Neuronal stem cell (in vitro differentiated cells): ENCODE measurements around the gene AMBRA1.

Source experiments
- DNase-seq: peaks from one replicate; pipeline ENCODE4 v3.0.0-alpha.2; 2013; ENCODE audit warnings: low spot score
- H2AFZ ChIP-seq: one replicate; pipeline ENCODE4 v1.6.1; 2013; ENCODE audit warnings: mild to moderate bottlenecking, low read length, inconsistent platforms
- H2AK5ac ChIP-seq: 2 replicates; pipeline ENCODE4 v1.6.1; 2013; ENCODE audit warnings: low read depth, mild to moderate bottlenecking, inconsistent platforms, low read length, moderate library complexity, mixed read lengths
- H2BK120ac ChIP-seq: 2 replicates; pipeline ENCODE4 v1.6.1; 2013; ENCODE audit warnings: low read depth, mild to moderate bottlenecking, inconsistent platforms, low read length, moderate library complexity, mixed read lengths
- H2BK12ac ChIP-seq: one replicate; pipeline ENCODE4 v1.6.1; 2013; ENCODE audit warnings: low read length, inconsistent platforms
- H2BK15ac ChIP-seq: 2 replicates; pipeline ENCODE4 v1.6.1; 2013; ENCODE audit warnings: mild to moderate bottlenecking, low read length, inconsistent platforms, mixed read lengths
- H2BK5ac ChIP-seq: one replicate; pipeline ENCODE4 v1.6.1; 2013; ENCODE audit warnings: inconsistent platforms, mild to moderate bottlenecking, low read length, moderate library complexity
- H3K14ac ChIP-seq: one replicate; pipeline ENCODE4 v1.6.1; 2013; ENCODE audit warnings: low read length, inconsistent platforms
- H3K18ac ChIP-seq: 2 replicates; pipeline ENCODE4 v1.6.1; 2013; ENCODE audit warnings: low read length, inconsistent platforms
- H3K23ac ChIP-seq: 2 replicates; pipeline ENCODE4 v1.6.1; 2013; ENCODE audit warnings: low read depth, mild to moderate bottlenecking, mixed read lengths, low read length, inconsistent platforms; ENCODE audit not compliant: poor library complexity
- H3K27ac ChIP-seq: replicated peaks from 3 replicates; pipeline ENCODE4 v1.5.1; 2013; ENCODE audit warnings: low read length, inconsistent platforms
- H3K27me3 ChIP-seq, 3 experiments: 2 replicates each; pipeline ENCODE4 v1.6.1; 2013; ENCODE audit warnings: low read length in 3 of 3, mild to moderate bottlenecking in 2 of 3, inconsistent platforms in 1 of 3, low read depth in 1 of 3, mixed read lengths in 1 of 3, moderate library complexity in 1 of 3; ENCODE audit not compliant: control insufficient read depth in 3 of 3, insufficient read depth in 3 of 3
- H3K36me3 ChIP-seq, 2 donors: replicated peaks in 1 of 2; 2 replicates each; pipeline ENCODE4 v1.6.1; 2013; ENCODE audit warnings: low read length in 2 of 2; ENCODE audit not compliant: control insufficient read depth in 2 of 2, insufficient read depth in 2 of 2
- H3K4ac ChIP-seq: 2 replicates; pipeline ENCODE4 v1.6.1; 2013; ENCODE audit warnings: inconsistent platforms, mild to moderate bottlenecking, low read length, moderate library complexity
- H3K4me1 ChIP-seq, 2 donors: 1 replicate in 1 of 2; 2 replicates in 1 of 2; pipeline ENCODE4 v1.6.1; 2013; ENCODE audit warnings: low read length in 2 of 2, low read depth in 1 of 2; ENCODE audit not compliant: control insufficient read depth in 2 of 2, insufficient read depth in 1 of 2
- H3K4me2 ChIP-seq: one replicate; pipeline ENCODE4 v1.6.1; 2013; ENCODE audit warnings: mild to moderate bottlenecking, low read length, inconsistent platforms; ENCODE audit not compliant: insufficient read depth, poor library complexity, severe bottlenecking
- H3K4me3 ChIP-seq, 2 donors: 2 replicates each; pipeline ENCODE4 v1.5.1; 2013; ENCODE audit warnings: low read length in 2 of 2, mild to moderate bottlenecking in 2 of 2, inconsistent platforms in 1 of 2, moderate library complexity in 1 of 2
- H3K79me1 ChIP-seq: one replicate; pipeline ENCODE4 v1.6.1; 2013; ENCODE audit warnings: low read depth, mild to moderate bottlenecking, inconsistent platforms, low read length, moderate library complexity
- H3K9ac ChIP-seq: one replicate; pipeline ENCODE4 v1.6.1; 2013; ENCODE audit warnings: mild to moderate bottlenecking, low read depth, low read length, inconsistent platforms; ENCODE audit not compliant: poor library complexity
- H3K9me3 ChIP-seq, 2 donors: replicated peaks in 1 of 2; 2 replicates each; pipeline versions ENCODE3 to v1.6.1; 2013; ENCODE audit warnings: low read length in 2 of 2, mild to moderate bottlenecking in 2 of 2, inconsistent platforms in 1 of 2, low read depth in 1 of 2, mixed read lengths in 1 of 2, moderate library complexity in 1 of 2; ENCODE audit not compliant: control insufficient read depth in 2 of 2, insufficient read depth in 1 of 2
- H4K8ac ChIP-seq: one replicate; pipeline ENCODE4 v1.6.1; 2013; ENCODE audit warnings: low read depth, mild to moderate bottlenecking, inconsistent platforms, low read length, moderate library complexity
- H4K91ac ChIP-seq: one replicate; pipeline ENCODE4 v1.6.1; 2013; ENCODE audit warnings: low read length, low read depth, mild to moderate bottlenecking, inconsistent platforms; ENCODE audit not compliant: poor library complexity
- WGBS, 2 donors: extraction: QIAGEN DNeasy Blood & Tissue Kit; methylation state at CpG; one replicate each; pipeline ENCODE4 v1.1.7; 2013; ENCODE audit warnings: missing lambda C conversion rate in 2 of 2, mixed read lengths in 1 of 2; ENCODE audit not compliant: insufficient read length in 2 of 2, insufficient replicate concordance in 1 of 2; ENCODE audit errors: extremely low coverage in 2 of 2; 5-methylcytosine and 5-hydroxymethylcytosine counted together

Gene AMBRA1

DNA sequence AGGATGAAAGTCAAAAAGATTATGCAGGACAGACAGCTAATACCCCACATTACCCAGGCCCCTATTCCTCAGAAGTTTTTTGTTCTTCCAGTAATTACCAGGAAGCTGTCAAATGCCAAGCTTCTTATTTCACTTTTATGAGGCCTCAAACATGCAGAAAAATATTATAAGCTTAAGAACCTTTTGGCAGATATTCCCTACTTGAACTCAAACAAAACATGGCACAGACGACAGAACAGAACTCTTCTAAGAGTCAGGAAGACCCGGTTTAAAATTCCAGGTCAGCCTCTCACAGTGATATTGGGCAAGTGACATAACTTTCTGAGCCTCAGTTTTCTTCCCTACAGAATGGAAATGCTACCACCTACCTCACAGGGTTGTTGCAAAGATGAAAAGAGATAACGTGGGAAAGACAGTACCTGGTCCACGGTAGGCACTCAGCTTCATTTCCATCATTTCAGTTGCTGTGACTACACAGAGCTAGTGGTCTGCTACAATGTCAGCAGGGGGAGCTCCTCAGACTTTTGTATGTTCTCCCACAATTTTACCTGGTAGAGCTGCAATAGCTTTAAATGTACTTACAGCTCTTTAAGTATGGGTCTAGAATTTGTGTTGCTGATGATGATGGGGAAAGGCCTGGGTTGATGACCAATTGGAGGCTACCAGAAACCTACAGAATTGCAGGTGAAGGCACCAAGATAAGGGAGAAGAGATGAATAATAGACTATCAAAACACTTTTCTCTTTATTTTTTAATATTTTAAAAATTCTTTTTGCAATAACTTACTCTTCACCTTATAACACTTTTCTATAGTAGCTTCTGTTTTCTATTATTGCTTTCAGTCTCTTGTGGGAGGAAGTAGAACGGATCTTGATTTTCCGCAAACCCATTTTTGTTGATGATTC, 103.9 kb downstream of the AMBRA1 start:
- H2AFZ ChIP-seq = no peak overlapping the region
- no peak overlapping the region for H3K4me3 ChIP-seq
- WGBS, 2 donors = no CpG with 5 or more reads among the region's 6 CpGs
- H3K36me3 ChIP-seq = peaks cover 3 to 50% of the 10 kb centered on the region in 2 donors
- no peak overlapping the region for H3K9ac ChIP-seq
- no peak overlapping the region for H2BK120ac ChIP-seq
- H4K91ac ChIP-seq = no peak overlapping the region
- H3K23ac ChIP-seq = no peak overlapping the region
- peaks cover 0 to 3% of the 10 kb centered on the region in 2 donors for H3K4me1 ChIP-seq
- H2BK5ac ChIP-seq = no peak overlapping the region
- no peak overlapping the region for H2BK15ac ChIP-seq
- H3K27ac ChIP-seq = no peak overlapping the region
- no peak overlapping the region for H3K14ac ChIP-seq
- H2BK12ac ChIP-seq = no peak overlapping the region
- no peak overlapping the region for H3K4ac ChIP-seq
- DNase-seq = no peak
- no peaks in the 10 kb centered on the region for H3K79me1 ChIP-seq
- no peak overlapping the region for H3K4me2 ChIP-seq
- no peak overlapping the region for H3K18ac ChIP-seq
- H3K27me3 ChIP-seq = no peaks in the 10 kb centered on the region
- H4K8ac ChIP-seq = no peak overlapping the region
- H3K9me3 ChIP-seq = no peaks in the 10 kb centered on the region
- H2AK5ac ChIP-seq = no peak overlapping the region

DNA sequence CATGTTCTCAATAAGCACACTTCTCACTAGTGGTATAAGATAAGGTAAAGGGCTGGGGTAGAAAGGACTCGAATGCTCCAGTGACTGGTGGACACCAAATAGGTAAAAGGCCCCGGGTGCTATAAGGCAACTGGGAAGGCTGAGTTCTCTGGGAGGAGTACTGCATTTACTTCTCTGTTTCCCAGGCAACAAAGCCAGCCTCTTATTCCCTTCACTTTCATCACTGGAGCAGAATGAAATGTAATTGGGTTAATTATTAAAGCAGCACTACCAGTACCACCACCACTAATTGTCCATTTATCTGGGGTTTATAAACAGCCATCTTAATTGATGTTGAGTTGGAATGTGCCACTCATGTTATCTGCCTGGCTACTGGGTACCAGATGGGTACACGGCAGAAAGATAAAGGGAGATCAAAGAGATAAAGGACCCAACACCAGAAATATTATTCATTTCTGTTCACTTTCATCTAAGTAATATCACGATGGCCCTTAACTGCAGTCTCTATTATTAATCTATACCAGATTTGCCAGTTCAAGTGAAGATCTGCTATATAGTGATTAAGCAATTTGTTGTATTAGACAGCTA, 107.9 kb downstream of the AMBRA1 start:
- H2AFZ ChIP-seq = no peak overlapping the region
- H3K18ac ChIP-seq = no peak overlapping the region
- no peak overlapping the region for H3K4ac ChIP-seq
- no peak overlapping the region for H3K27ac ChIP-seq
- no peak overlapping the region for H3K23ac ChIP-seq
- no peak overlapping the region for H3K4me2 ChIP-seq
- H3K9me3 ChIP-seq = no peaks in the 10 kb centered on the region
- no peak overlapping the region for H2BK15ac ChIP-seq
- no peak overlapping the region for H2AK5ac ChIP-seq
- no peak overlapping the region for H2BK5ac ChIP-seq
- no peak overlapping the region for H4K91ac ChIP-seq
- H3K27me3 ChIP-seq = no peaks in the 10 kb centered on the region
- H2BK12ac ChIP-seq = no peak overlapping the region
- no peak overlapping the region for H3K14ac ChIP-seq
- H3K4me1 ChIP-seq = no peaks in the 10 kb centered on the region
- H3K36me3 ChIP-seq = peaks cover 0 to 28% of the 10 kb centered on the region in 2 donors
- H2BK120ac ChIP-seq = no peak overlapping the region
- DNase-seq = no peak
- no peak overlapping the region for H3K4me3 ChIP-seq
- no peaks in the 10 kb centered on the region for H3K79me1 ChIP-seq
- no CpG with 5 or more reads among the region's 4 CpGs for WGBS, 2 donors
- no peak overlapping the region for H3K9ac ChIP-seq
- H4K8ac ChIP-seq = no peak overlapping the region

DNA sequence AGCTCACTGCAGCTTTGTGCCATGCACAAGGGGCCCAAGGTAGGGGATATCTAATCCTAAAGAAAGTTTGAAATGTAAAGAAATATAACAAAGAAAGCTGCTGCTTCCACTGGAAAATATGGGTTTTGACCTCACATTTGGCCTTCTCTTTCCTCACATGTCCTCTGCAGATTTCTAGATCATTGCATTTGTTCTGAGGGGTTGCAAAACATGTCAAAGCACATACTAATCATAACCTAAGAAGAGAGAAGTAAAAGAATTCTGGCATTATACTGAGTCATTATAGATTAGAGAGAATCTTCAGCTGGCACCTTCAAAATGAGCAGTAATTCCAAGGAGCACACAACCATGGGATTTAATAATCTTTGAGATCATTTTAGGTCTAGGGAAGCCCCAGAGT, 109.7 kb downstream of the AMBRA1 start:
- no peak overlapping the region for H3K14ac ChIP-seq
- H2BK120ac ChIP-seq = no peak overlapping the region
- H3K23ac ChIP-seq = no peak overlapping the region
- H2BK12ac ChIP-seq = no peak overlapping the region
- H3K18ac ChIP-seq = no peak overlapping the region
- no peak overlapping the region for H3K27ac ChIP-seq
- no peak overlapping the region for H4K91ac ChIP-seq
- no peaks in the 10 kb centered on the region for H3K27me3 ChIP-seq
- H3K9ac ChIP-seq = no peak overlapping the region
- H2AFZ ChIP-seq = no peak overlapping the region
- no peak overlapping the region for H3K4me3 ChIP-seq
- H3K4ac ChIP-seq = no peak overlapping the region
- no peaks in the 10 kb centered on the region for H3K9me3 ChIP-seq
- H3K36me3 ChIP-seq = peaks cover 0 to 13% of the 10 kb centered on the region in 2 donors
- H4K8ac ChIP-seq = no peak overlapping the region
- no peaks in the 10 kb centered on the region for H3K4me1 ChIP-seq
- no peak overlapping the region for H2AK5ac ChIP-seq
- H2BK15ac ChIP-seq = no peak overlapping the region
- no peak overlapping the region for H3K4me2 ChIP-seq
- H3K79me1 ChIP-seq = no peaks in the 10 kb centered on the region
- no peak overlapping the region for H2BK5ac ChIP-seq
- DNase-seq = no peak

DNA sequence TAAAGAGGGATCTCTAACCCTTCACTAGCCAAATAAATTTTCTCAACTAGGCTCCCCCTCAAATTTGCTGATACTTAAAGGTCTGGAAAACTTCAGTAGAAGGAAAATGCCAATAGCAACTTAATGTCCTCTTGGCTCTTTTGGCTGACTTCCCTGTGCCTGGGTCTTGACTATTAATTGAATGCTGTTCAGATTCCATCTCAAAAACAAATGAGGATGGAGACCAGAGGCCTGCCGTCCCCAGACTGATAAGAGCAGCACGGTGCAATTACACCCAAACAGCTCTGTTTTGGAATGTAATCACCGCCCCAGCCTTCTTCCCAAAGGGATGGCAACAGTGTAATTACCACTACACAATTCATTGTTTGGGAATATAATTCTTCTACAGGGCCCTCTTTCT, 112.9 kb downstream of the AMBRA1 start:
- Histone ChIP-seq H3K4ac (no peak overlapping the region), H3K79me1 (no peaks in the 10 kb centered on the region), H3K36me3 (peaks cover 0 to 13% of the 10 kb centered on the region in 2 donors), H2BK5ac (no peak overlapping the region), H3K23ac (no peak overlapping the region), H3K9ac (no peak overlapping the region), H2BK12ac (no peak overlapping the region), H2BK15ac (no peak overlapping the region), H3K4me2 (no peak overlapping the region), H2AFZ (no peak overlapping the region), H2AK5ac (no peak overlapping the region), H4K8ac (no peak overlapping the region), H3K9me3 (no peaks in the 10 kb centered on the region), H3K27ac (no peak overlapping the region), H4K91ac (no peak overlapping the region), H3K18ac (no peak overlapping the region), H3K4me3 (no peak overlapping the region), H3K4me1 (no peaks in the 10 kb centered on the region), H2BK120ac (no peak overlapping the region), H3K14ac (no peak overlapping the region), H3K27me3 (no peaks in the 10 kb centered on the region)
- no CpG with 5 or more reads among the region's 3 CpGs for WGBS, 2 donors
- no peak for DNase-seq
